HL-60 (cell line): ENCODE measurements around the gene APMAP.

Experiments used
- DNase-seq, 2 experiments: peaks; one replicate each; pipeline ENCODE4 v3.0.0-alpha.2; 2010 to 2020; ENCODE audit warnings: low read depth in 1 of 2, low spot score in 1 of 2
- H3K27ac ChIP-seq: fragments of 250-450 bp; sonication (Bioruptor Pico); replicated peaks from 2 replicates; pipeline ENCODE4 v1.5.1; 2020; ENCODE audit warnings: mild to moderate bottlenecking, moderate library complexity
- H3K27me3 ChIP-seq: fragments of 250-450 bp; sonication (Bioruptor Pico); 2 replicates; pipeline ENCODE4 v1.5.1; 2021; ENCODE audit warnings: mild to moderate bottlenecking, moderate library complexity; ENCODE audit not compliant: insufficient read depth, poor library complexity, severe bottlenecking
- H3K4me3 ChIP-seq: replicated peaks from 2 replicates; pipeline ENCODE4 v1.5.1; 2011; ENCODE audit warnings: mild to moderate bottlenecking, control low read depth, low read length; ENCODE audit not compliant: insufficient read depth
- CTCF ChIP-seq: IDR thresholded peaks from one replicate; pipeline ENCODE4 v1.5.1; 2011; ENCODE audit warnings: low read length, control low read depth, inconsistent platforms; ENCODE audit not compliant: insufficient read depth
- GABPA ChIP-seq: IDR thresholded peaks from 2 replicates; pipeline ENCODE4 v1.6.1; 2012; ENCODE audit warnings: low read depth
- POLR2AphosphoS5 ChIP-seq: IDR thresholded peaks from 2 replicates; pipeline ENCODE4 v1.6.1; 2012; ENCODE audit warnings: low read depth
- REST ChIP-seq: IDR thresholded peaks from 2 replicates; pipeline ENCODE4 v1.6.1; 2012; ENCODE audit warnings: low read depth; ENCODE audit not compliant: insufficient replicate concordance
- SPI1 ChIP-seq: IDR thresholded peaks from 2 replicates; pipeline ENCODE4 v1.6.1; 2012; ENCODE audit warnings: low read depth, mild to moderate bottlenecking, borderline replicate concordance

Gene APMAP

GRCh38 chr20:25000268-25000801 lies 7.8 kb upstream of the APMAP start:
- TF ChIP-seq GABPA, result no peak
- TF ChIP-seq CTCF, result no peak
- TF ChIP-seq POLR2AphosphoS5, result no peak
- TF ChIP-seq SPI1, result no peak
- no peak for TF ChIP-seq REST
- Histone ChIP-seq H3K27ac (no peak overlapping the region), H3K27me3 (no peaks in the 10 kb centered on the region), H3K4me3 (no peak overlapping the region)
- no peak for DNase-seq

GRCh38 chr20:24999568-24999967 lies 7.0 kb upstream of the APMAP start:
- H3K4me3 ChIP-seq, result no peak overlapping the region
- H3K27me3 ChIP-seq, result no peaks in the 10 kb centered on the region
- TF ChIP-seq POLR2AphosphoS5 (no peak), SPI1 (no peak), CTCF (no peak)
- H3K27ac ChIP-seq, result no peak overlapping the region
- DNase-seq, result no peak

- Histone ChIP-seq H3K27me3 (no peaks in the 10 kb centered on the region), H3K27ac (no peak overlapping the region), H3K4me3 (no peak overlapping the region)
- DNase-seq, result no peak
- TF ChIP-seq CTCF (no peak), REST (no peak), POLR2AphosphoS5 (no peak), SPI1 (no peak), GABPA (no peak)
Measured at GRCh38 chr20:24998631-24999445, 6.3 kb upstream of the APMAP start.
